IMR-90 (cell line): ENCODE measurements around the gene PAX3. TPM values are rescaled to one million over a fixed set of nuclear protein-coding genes. Genes with fewer than 3 reads are reported as not detected.

ENCODE experiments used
- ATAC-seq: fragments of 200-7000 bp; cut with Tn5 transposase; 2 replicates; pipeline ENCODE4 v1.9.1; 2020; ENCODE audit warnings: low read depth, mild to moderate bottlenecking, moderate library complexity
- BruUV-seq: library from RNA; stranded (reverse); fragments of 400-500 nt; replicated peaks from 2 replicates; lab custom pipeline; 2021; lab: Mats Ljungman, UMichigan
- CTCF ChIA-PET: fragments of 300-600 bp; formaldehyde crosslinking; extraction: SDS; loops from one replicate; lab custom pipeline; 2021; ENCODE audit warnings: antibody characterized with exemption; lab: Yijun Ruan, JAX
- POLR2A ChIA-PET: fragments of 300-600 bp; sonication (Branson Sonifier 250); formaldehyde crosslinking; loops from one replicate; lab custom pipeline; 2022; ENCODE audit warnings: antibody characterized with exemption; ENCODE audit not compliant: unreplicated experiment; lab: Charles Lee
- DNase-seq: peaks from one replicate; pipeline ENCODE4 v3.0.0; 2013
- H2AFZ ChIP-seq: replicated peaks from 2 replicates; pipeline ENCODE3; 2013; ENCODE audit warnings: low read length, mild to moderate bottlenecking; ENCODE audit not compliant: poor library complexity
- H2AK5ac ChIP-seq: 2 replicates; pipeline ENCODE4 v1.6.1; 2013; ENCODE audit warnings: low read depth, low read length, inconsistent platforms
- H2AK9ac ChIP-seq: replicated peaks from 2 replicates; pipeline ENCODE3; 2013; ENCODE audit warnings: mild to moderate bottlenecking, low read depth, low read length, moderate library complexity; ENCODE audit not compliant: poor library complexity
- H2BK120ac ChIP-seq: 2 replicates; pipeline ENCODE4 v1.6.1; 2013; ENCODE audit warnings: low read depth, low read length, inconsistent platforms
- H2BK15ac ChIP-seq: 3 replicates; pipeline ENCODE4 v1.6.1; 2013; ENCODE audit warnings: low read depth, low read length, inconsistent platforms
- H2BK20ac ChIP-seq: 2 replicates; pipeline ENCODE4 v1.6.1; 2013; ENCODE audit warnings: low read depth, mild to moderate bottlenecking, inconsistent platforms, low read length, moderate library complexity
- H2BK5ac ChIP-seq: 2 replicates; pipeline ENCODE4 v1.6.1; 2013; ENCODE audit warnings: mild to moderate bottlenecking, low read depth, low read length, inconsistent platforms; ENCODE audit not compliant: poor library complexity, severe bottlenecking
- H3K14ac ChIP-seq: replicated peaks from 2 replicates; pipeline ENCODE4 v1.6.1; 2013; ENCODE audit warnings: low read depth, low read length, inconsistent platforms
- H3K18ac ChIP-seq: 2 replicates; pipeline ENCODE4 v1.6.1; 2013; ENCODE audit warnings: low read depth, low read length, control low read depth
- H3K23ac ChIP-seq: 2 replicates; pipeline ENCODE4 v1.6.1; 2013; ENCODE audit warnings: low read depth, low read length, inconsistent platforms
- H3K27ac ChIP-seq: 2 replicates; pipeline ENCODE4 v1.5.1; 2013; ENCODE audit warnings: mild to moderate bottlenecking, control low read depth, low read length; ENCODE audit not compliant: insufficient read depth
- H3K27me3 ChIP-seq: 2 replicates; pipeline ENCODE4 v1.6.1; 2013; ENCODE audit warnings: low read length; ENCODE audit not compliant: control insufficient read depth, insufficient read depth
- H3K36me3 ChIP-seq: 2 replicates; pipeline ENCODE4 v1.6.1; 2013; ENCODE audit warnings: low read length, mixed read lengths; ENCODE audit not compliant: control insufficient read depth, insufficient read depth
- H3K4ac ChIP-seq: 2 replicates; pipeline ENCODE4 v1.6.1; 2013; ENCODE audit warnings: low read depth, low read length, inconsistent platforms
- H3K4me1 ChIP-seq: 2 replicates; pipeline ENCODE4 v1.6.1; 2013; ENCODE audit warnings: low read length, mixed read lengths; ENCODE audit not compliant: control insufficient read depth, insufficient read depth
- H3K4me2 ChIP-seq: 2 replicates; pipeline ENCODE4 v1.6.1; 2013; ENCODE audit warnings: low read depth, mild to moderate bottlenecking, control low read depth, low read length, moderate library complexity
- H3K4me3 ChIP-seq: 2 replicates; pipeline ENCODE4 v1.5.1; 2013; ENCODE audit warnings: low read depth, mild to moderate bottlenecking, control low read depth, low read length, moderate library complexity; ENCODE audit not compliant: insufficient read depth
- H3K56ac ChIP-seq: 2 replicates; pipeline ENCODE4 v1.6.1; 2013; ENCODE audit warnings: low read length, inconsistent platforms; ENCODE audit not compliant: insufficient read depth; ENCODE audit errors: extremely low read depth
- H3K79me1 ChIP-seq, 2 experiments: 2 replicates each; pipeline ENCODE4 v1.6.1; 2013; ENCODE audit warnings: low read length in 2 of 2, inconsistent platforms in 1 of 2, low read depth in 1 of 2
- H3K9ac ChIP-seq: 2 replicates; pipeline ENCODE4 v1.6.1; 2013; ENCODE audit warnings: low read depth, low read length, control low read depth
- H3K9me1 ChIP-seq: 2 replicates; pipeline ENCODE4 v1.6.1; 2013; ENCODE audit warnings: low read length, inconsistent platforms; ENCODE audit not compliant: insufficient read depth
- H3K9me3 ChIP-seq: 2 replicates; pipeline ENCODE4 v1.6.1; 2013; ENCODE audit warnings: low read length; ENCODE audit not compliant: control insufficient read depth, insufficient read depth
- H4K20me1 ChIP-seq: 2 replicates; pipeline ENCODE4 v1.6.1; 2013; ENCODE audit warnings: low read length, inconsistent platforms; ENCODE audit not compliant: insufficient read depth
- H4K5ac ChIP-seq: 2 replicates; pipeline ENCODE4 v1.6.1; 2013; ENCODE audit warnings: mild to moderate bottlenecking, low read depth, low read length, control low read depth
- H4K8ac ChIP-seq, 2 experiments: 2 replicates each; pipeline ENCODE4 v1.6.1; 2013; ENCODE audit warnings: low read depth in 2 of 2, low read length in 2 of 2, control low read depth in 1 of 2, inconsistent platforms in 1 of 2
- H4K91ac ChIP-seq: 2 replicates; pipeline ENCODE4 v1.6.1; 2013; ENCODE audit warnings: low read depth, low read length, inconsistent platforms; ENCODE audit not compliant: insufficient read depth
- BHLHE40 ChIP-seq: fragments of 150-350 bp; IDR thresholded peaks from 2 replicates; pipeline ENCODE4 v1.6.1; 2016; ENCODE audit warnings: mild to moderate bottlenecking, low read depth, low read length
- CEBPB ChIP-seq: IDR thresholded peaks from 2 replicates; pipeline ENCODE4 v1.6.1; 2012; ENCODE audit warnings: low read depth, low read length, improper control_type of control experiment
- CHD1 ChIP-seq: IDR thresholded peaks from 2 replicates; pipeline ENCODE4 v1.6.1; 2012; ENCODE audit warnings: low read depth, low read length, improper control_type of control experiment
- ELK1 ChIP-seq: fragments of 150-350 bp; IDR thresholded peaks from 2 replicates; pipeline ENCODE4 v1.6.1; 2016; ENCODE audit warnings: low read depth, mild to moderate bottlenecking, low read length, moderate library complexity, borderline replicate concordance
- FOS ChIP-seq: fragments of 150-350 bp; IDR thresholded peaks from 2 replicates; pipeline ENCODE4 v1.6.1; 2016; ENCODE audit warnings: low read depth, low read length
- MAFK ChIP-seq: IDR thresholded peaks from 2 replicates; pipeline ENCODE4 v1.6.1; 2012; ENCODE audit warnings: low read depth, low read length, improper control_type of control experiment
- MAZ ChIP-seq: IDR thresholded peaks from 2 replicates; pipeline ENCODE4 v1.6.1; 2012; ENCODE audit warnings: low read depth, mild to moderate bottlenecking, low read length, improper control_type of control experiment, moderate library complexity, borderline replicate concordance
- MXI1 ChIP-seq: IDR thresholded peaks from 2 replicates; pipeline ENCODE4 v1.6.1; 2012; ENCODE audit warnings: low read depth, mild to moderate bottlenecking, low read length, moderate library complexity, borderline replicate concordance
- NFE2L2 ChIP-seq: fragments of 150-350 bp; IDR thresholded peaks from 2 replicates; pipeline ENCODE4 v1.6.1; 2016; ENCODE audit warnings: low read depth, mild to moderate bottlenecking, low read length
- POLR2A ChIP-seq: IDR thresholded peaks from 2 replicates; pipeline ENCODE4 v1.6.1; 2012; ENCODE audit warnings: mild to moderate bottlenecking, low read depth, low read length
- RAD21 ChIP-seq: IDR thresholded peaks from 2 replicates; pipeline ENCODE4 v1.6.1; 2012; ENCODE audit warnings: low read length, improper control_type of control experiment
- RCOR1 ChIP-seq: IDR thresholded peaks from 2 replicates; pipeline ENCODE4 v1.6.1; 2012; ENCODE audit warnings: mild to moderate bottlenecking, low read length, improper control_type of control experiment; ENCODE audit not compliant: insufficient replicate concordance
- RFX5 ChIP-seq: IDR thresholded peaks from 2 replicates; pipeline ENCODE4 v1.8.0; 2012; ENCODE audit warnings: low read depth, mild to moderate bottlenecking, low read length, moderate library complexity
- SMC3 ChIP-seq: fragments of 150-350 bp; IDR thresholded peaks from 2 replicates; pipeline ENCODE4 v1.6.1; 2016; ENCODE audit warnings: low read depth, mild to moderate bottlenecking, antibody characterized with exemption, low read length, moderate library complexity
- USF2 ChIP-seq: fragments of 150-350 bp; IDR thresholded peaks from 2 replicates; pipeline ENCODE4 v1.6.1; 2017; ENCODE audit warnings: mild to moderate bottlenecking, antibody characterized with exemption, low read length, low read depth
- WGBS, 2 experiments: methylation state at CpG; one replicate each; pipeline versions ENCODE4 v1.1.5 to v1.1.7; 2013; ENCODE audit warnings: missing lambda C conversion rate in 2 of 2; ENCODE audit not compliant: insufficient read length in 1 of 2; ENCODE audit errors: extremely low coverage in 2 of 2; 5-methylcytosine and 5-hydroxymethylcytosine counted together
- dilution Hi-C: fragments of 300-500 bp; cut with HindIII; formaldehyde crosslinking; loops from one replicate; pipeline ENCODE4 v1.14.3; 2018; ENCODE audit warnings: low sequenced_read_pairs; ENCODE audit not compliant: unreplicated experiment
- in situ Hi-C: fragments of 300-500 bp; cut with MboI; formaldehyde crosslinking; loops from 3 replicates; pipeline ENCODE4 v1.14.3; 2019; ENCODE audit warnings: low sequenced_read_pairs, inconsistent platforms, mixed read lengths
- intact Hi-C: fragments of 100-400 bp; cut with micrococcal nuclease; formaldehyde crosslinking; loops from 2 replicates; pipeline ENCODE4 v1.10.0; 2022
- polyA plus RNA-seq, 3 experiments: library from polyadenylated mRNA; depleted of rRNA; stranded (reverse); fragments of >200 nt; gene quantifications; 2 replicates each; pipeline ENCODE4 v1.2.3, GENCODE V29; 2012; ENCODE audit warnings: low replicate concordance in 1 of 3
- total RNA-seq: library from RNA; depleted of rRNA; stranded (reverse); fragments of >200 nt; gene quantifications from 2 replicates; pipeline ENCODE4 v1.2.3, GENCODE V29; 2012

Gene PAX3
- total and polyA plus RNA-seq, 2 of the 4 experiments (the other 2 are of a cell fraction): not detected

GRCh38 chr2:222301053-222301795, 2.4 kb upstream of the PAX3 start:
- in situ Hi-C loops: no loop called here
- no peak overlapping the region for H3K23ac ChIP-seq
- no peak overlapping the region for H2BK20ac ChIP-seq
- no peak overlapping the region for H3K14ac ChIP-seq
- no peak overlapping the region for H2AK9ac ChIP-seq
- H3K27ac ChIP-seq: no peak overlapping the region
- no peak overlapping the region for H3K56ac ChIP-seq
- no peak overlapping the region for H4K5ac ChIP-seq
- H4K91ac ChIP-seq: no peak overlapping the region
- no peak overlapping the region for H3K9ac ChIP-seq
- DNase-seq (no peak), ATAC-seq (no peak)
- H3K27me3 ChIP-seq: peaks cover 99% of the 10 kb centered on the region
- BruUV-seq: no TSS peak
- dilution Hi-C loops: no loop called here
- no peak overlapping the region for H4K8ac ChIP-seq
- no peaks in the 10 kb centered on the region for H3K9me1 ChIP-seq
- H2BK15ac ChIP-seq: no peak overlapping the region
- ChIA-PET POLR2A (no interaction called here), CTCF (interaction anchor here (1.0 kb wide), 1 partner anchor 17 kb away, joined by 3 read pairs; no protein-coding TSS in a partner anchor)
- no peak overlapping the region; the same call in 1 of the 2 replicates for H3K4me2 ChIP-seq
- H2AK5ac ChIP-seq: no peak overlapping the region
- H2AFZ ChIP-seq: no peak overlapping the region
- no peak overlapping the region for H3K18ac ChIP-seq
- H3K9me3 ChIP-seq: peaks cover 25% of the 10 kb centered on the region
- WGBS, 2 experiments: 10% methylated on average over 14 of the region's 34 CpGs; no CpG with 5 or more reads in 1 of the 2 experiments
- intact Hi-C loops: no loop called here
- H3K4ac ChIP-seq: no peak overlapping the region
- H2BK5ac ChIP-seq: no peak overlapping the region
- no peaks in the 10 kb centered on the region for H3K36me3 ChIP-seq
- no peaks in the 10 kb centered on the region for H4K20me1 ChIP-seq
- peaks cover 2% of the 10 kb centered on the region; the same call in 1 of the 2 replicates for H3K4me1 ChIP-seq
- H3K79me1 ChIP-seq: no peaks in the 10 kb centered on the region
- no peak overlapping the region for H2BK120ac ChIP-seq
- no peak overlapping the region for H3K4me3 ChIP-seq
- TF ChIP-seq RCOR1 (no peak), POLR2A (no peak), MAFK (no peak), NFE2L2 (no peak), ELK1 (no peak), CEBPB (no peak), BHLHE40 (no peak), MAZ (no peak), CHD1 (no peak), USF2 (no peak), SMC3 (no peak), RFX5 (no peak), MXI1 (no peak), FOS (no peak), RAD21 (no peak)
